Liver (tissue), 9 donors: ENCODE data around the gene IQSEC2. TPM values are rescaled to one million over a fixed set of nuclear protein-coding genes. Genes with fewer than 3 reads are reported as not detected.

Experiments used
- DNase-seq: peaks from one replicate; pipeline ENCODE4 v3.0.0-alpha.2; 2017; ENCODE audit warnings: low spot score
- H3K27ac ChIP-seq, 2 donors: one replicate each; pipeline ENCODE4 v1.7.0; 2013; ENCODE audit warnings: inconsistent platforms in 2 of 2, low read length in 2 of 2, control low read depth in 1 of 2, low read depth in 1 of 2, mild to moderate bottlenecking in 1 of 2
- H3K27me3 ChIP-seq, 4 donors: one replicate each; pipeline versions ENCODE4 v1.6.1 to v1.7.0; 2013; ENCODE audit warnings: low read length in 3 of 4, inconsistent platforms in 1 of 4, mild to moderate bottlenecking in 1 of 4, moderate library complexity in 1 of 4; ENCODE audit not compliant: control insufficient read depth in 4 of 4, insufficient read depth in 4 of 4
- H3K36me3 ChIP-seq, 4 donors: one replicate each; pipeline versions ENCODE4 v1.6.1 to v1.7.0; 2013; ENCODE audit warnings: low read length in 3 of 4, mild to moderate bottlenecking in 3 of 4, low read depth in 1 of 4, moderate library complexity in 1 of 4; ENCODE audit not compliant: control insufficient read depth in 4 of 4, insufficient read depth in 3 of 4
- H3K4me1 ChIP-seq, 4 donors: one replicate each; pipeline versions ENCODE4 v1.6.1 to v1.7.0; 2013; ENCODE audit warnings: low read length in 3 of 4, mild to moderate bottlenecking in 3 of 4, moderate library complexity in 1 of 4; ENCODE audit not compliant: control insufficient read depth in 4 of 4, insufficient read depth in 4 of 4
- H3K4me3 ChIP-seq, 3 donors: one replicate each; pipeline versions ENCODE4 v1.6.1 to v1.7.0; 2013; ENCODE audit warnings: low read length in 3 of 3, control low read depth in 1 of 3, low read depth in 1 of 3, mild to moderate bottlenecking in 1 of 3
- H3K9ac ChIP-seq, 2 donors: one replicate each; pipeline ENCODE4 v1.7.0; 2013; ENCODE audit warnings: low read length in 2 of 2, mild to moderate bottlenecking in 2 of 2, moderate library complexity in 2 of 2, control low read depth in 1 of 2, low read depth in 1 of 2
- H3K9me3 ChIP-seq, 4 donors: one replicate each; pipeline versions ENCODE4 v1.6.1 to v1.7.0; 2013; ENCODE audit warnings: low read length in 3 of 4; ENCODE audit not compliant: control insufficient read depth in 4 of 4
- ATF3 ChIP-seq: IDR thresholded peaks from 2 replicates; pipeline ENCODE4 v1.6.1; 2016; ENCODE audit warnings: antibody characterized with exemption
- CTCF ChIP-seq: fragments of 150-350 bp; IDR thresholded peaks from 2 replicates; pipeline ENCODE4 v1.5.1; 2017; ENCODE audit warnings: improper control_type of control experiment, low read depth, low read length; ENCODE audit not compliant: missing input control
- EGR1 ChIP-seq, 2 donors: IDR thresholded peaks; 2 replicates each; pipeline ENCODE4 v1.6.1; 2016 to 2018; ENCODE audit warnings: antibody characterized with exemption in 2 of 2, low read depth in 2 of 2
- FOXA1 ChIP-seq: IDR thresholded peaks from 2 replicates; pipeline ENCODE4 v1.6.1; 2016; ENCODE audit warnings: antibody characterized with exemption
- FOXA2 ChIP-seq: IDR thresholded peaks from 2 replicates; pipeline ENCODE4 v1.6.1; 2016; ENCODE audit warnings: antibody characterized with exemption
- GABPA ChIP-seq, 2 donors: IDR thresholded peaks in 1 of 2; conservative IDR thresholded peaks in 1 of 2; 2 replicates each; pipeline ENCODE4 v1.6.1; 2016; ENCODE audit warnings: antibody characterized with exemption in 2 of 2, mild to moderate bottlenecking in 1 of 2, moderate library complexity in 1 of 2
- HNF4A ChIP-seq, 2 donors: conservative IDR thresholded peaks; 2 replicates each; pipeline ENCODE4 v1.6.1; 2016; ENCODE audit warnings: antibody characterized with exemption in 2 of 2, mild to moderate bottlenecking in 2 of 2
- HNF4G ChIP-seq: IDR thresholded peaks from 2 replicates; pipeline ENCODE4 v1.6.1; 2016; ENCODE audit warnings: antibody characterized with exemption
- JUND ChIP-seq, 2 donors: IDR thresholded peaks; 2 replicates each; pipeline ENCODE4 v1.6.1; 2016; ENCODE audit warnings: antibody characterized with exemption in 2 of 2
- MAX ChIP-seq: IDR thresholded peaks from 2 replicates; pipeline ENCODE4 v1.6.1; 2016; ENCODE audit warnings: antibody characterized with exemption
- NR2F2 ChIP-seq: IDR thresholded peaks from 2 replicates; pipeline ENCODE4 v1.6.1; 2016; ENCODE audit warnings: antibody characterized with exemption
- RAD21 ChIP-seq, 2 donors: IDR thresholded peaks; 2 replicates each; pipeline ENCODE4 v1.6.1; 2016; ENCODE audit warnings: antibody characterized with exemption in 2 of 2, mild to moderate bottlenecking in 2 of 2
- REST ChIP-seq: IDR thresholded peaks from 2 replicates; pipeline ENCODE4 v1.6.1; 2016; ENCODE audit warnings: antibody characterized with exemption, mild to moderate bottlenecking
- RXRA ChIP-seq, 2 donors: IDR thresholded peaks; 2 replicates each; pipeline ENCODE4 v1.6.1; 2017 to 2018; ENCODE audit warnings: antibody characterized with exemption in 2 of 2, mild to moderate bottlenecking in 1 of 2
- SP1 ChIP-seq: IDR thresholded peaks from 2 replicates; pipeline ENCODE4 v1.6.1; 2018; ENCODE audit warnings: antibody characterized with exemption, mild to moderate bottlenecking
- TAF1 ChIP-seq: conservative IDR thresholded peaks from 2 replicates; pipeline ENCODE4 v1.6.1; 2016; ENCODE audit warnings: antibody characterized with exemption, mild to moderate bottlenecking
- YY1 ChIP-seq: IDR thresholded peaks from 2 replicates; pipeline ENCODE4 v1.6.1; 2016; ENCODE audit warnings: antibody characterized with exemption, mild to moderate bottlenecking
- ZBTB33 ChIP-seq: IDR thresholded peaks from 2 replicates; pipeline ENCODE4 v1.6.1; 2016; ENCODE audit warnings: antibody characterized with exemption
- WGBS: extraction: QIAGEN DNeasy Blood & Tissue Kit; methylation state at CpG from one replicate; pipeline ENCODE4 v1.1.7; 2013; 5-methylcytosine and 5-hydroxymethylcytosine counted together
- polyA plus RNA-seq, 2 donors: library from polyadenylated mRNA; stranded (reverse) in 1 of 2; unstranded in 1 of 2; fragments of 200-250 nt in 1 of 2; fragments of >200 nt in 1 of 2; fragmentation: Nextera tagmentation in 1 of 2; extraction: Ambion mirVana in 1 of 2; gene quantifications; one replicate each; pipeline versions ENCODE4 v1.2.1 to v1.2.3, GENCODE V29; 2013 to 2015
- total RNA-seq, 2 donors: library from RNA; depleted of rRNA; stranded (reverse); fragments of >200 nt; gene quantifications; one replicate each; pipeline ENCODE4 v1.2.3, GENCODE V29; 2014
- donor health status: healthy.
- donor health status: healthy.
- donor health status: healthy.
- donor health status: healthy.
- donor health status: healthy.

The IQSEC2 gene
- total and polyA plus RNA-seq, 4 donors, result 0.40 to 2.1 (median 1.4) TPM

- H3K9ac ChIP-seq, result no peak overlapping the region
- no peak overlapping the region for H3K4me3 ChIP-seq
- TF ChIP-seq REST (no peak), RXRA (IDR thresholded peaks at IDR 0.05) (no peak), MAX (no peak), EGR1 (IDR thresholded peaks at IDR 0.05; ENCODE audit: low read depth in 2 of 2) (no peak), RAD21 (IDR thresholded peaks at IDR 0.05) (no peak), HNF4G (no peak), CTCF (no peak), HNF4A (conservative IDR thresholded peaks at IDR 0.05) (no peak), YY1 (no peak), TAF1 (no peak), ATF3 (no peak), FOXA2 (no peak), FOXA1 (no peak), SP1 (no peak), NR2F2 (no peak), JUND (IDR thresholded peaks at IDR 0.05) (no peak), GABPA (IDR thresholded peaks at IDR 0.05 in 1 of 2, conservative IDR thresholded peaks at IDR 0.05 in 1 of 2) (no peak), ZBTB33 (no peak)
- H3K27ac ChIP-seq, result no peak overlapping the region
- no peaks in the 10 kb centered on the region for H3K9me3 ChIP-seq
- H3K4me1 ChIP-seq, result peaks cover 0 to 11% (median under 1%) of the 10 kb centered on the region in 4 donors
- DNase-seq, result no peak
- H3K36me3 ChIP-seq, result no peaks in the 10 kb centered on the region
- H3K27me3 ChIP-seq, result no peaks in the 10 kb centered on the region
- WGBS, result 99% methylated on average over 3 of the region's 3 CpGs
Measured at GRCh38 chrX:53283099-53283498, 1.7 kb upstream of the IQSEC2 start.
